ENCODE results near the gene AMBRA1.

- no peak for TF ChIP-seq POLR2A (IDR thresholded peaks at IDR 0.05; ENCODE audit: control extremely low read depth in 1 of 2, low read depth in 2 of 2, low read length in 2 of 2)
- TF ChIP-seq CTCF (IDR thresholded peaks at IDR 0.05; ENCODE audit: control extremely low read depth in 1 of 3, insufficient read depth in 1 of 3, low read depth in 1 of 3, low read length in 3 of 3): no peak
- no peak for TF ChIP-seq ATF3 (IDR thresholded peaks at IDR 0.05; ENCODE audit: insufficient read depth, low read depth, low read length)
- no peak for TF ChIP-seq BRCA1 (IDR thresholded peaks at IDR 0.05; ENCODE audit: low read depth, low read length)
- TF ChIP-seq EP300 (IDR thresholded peaks at IDR 0.05; ENCODE audit: borderline replicate concordance in 1 of 2, low read depth in 2 of 2, low read length in 2 of 2): no peak
- TF ChIP-seq YY1 (IDR thresholded peaks at IDR 0.05; ENCODE audit: low read depth, low read length): no peak
- no peak for TF ChIP-seq SP2 (IDR thresholded peaks at IDR 0.05; ENCODE audit: low read length)
- TF ChIP-seq RXRA (IDR thresholded peaks at IDR 0.05; ENCODE audit: insufficient read depth, low read depth, low read length): no peak
- no peak for TF ChIP-seq POLR2AphosphoS5 (IDR thresholded peaks at IDR 0.05; ENCODE audit: low read depth, low read length)
- TF ChIP-seq TAF1 (IDR thresholded peaks at IDR 0.05; ENCODE audit: low read depth, low read length): no peak
- no peak for TF ChIP-seq GABPA (IDR thresholded peaks at IDR 0.05; ENCODE audit: borderline replicate concordance, insufficient read depth, low read length)
- no peak for TF ChIP-seq CEBPB (IDR thresholded peaks at IDR 0.05; ENCODE audit: low read depth, low read length)
- TF ChIP-seq SP4 (IDR thresholded peaks at IDR 0.05; ENCODE audit: low read length): no peak
These were observed 5.7 kb upstream of the AMBRA1 start for GRCh38 chr11:46599340-46600193.

All from H1 (cell line).